Activated CD4-positive, alpha-beta T cell treated with anti-CD3 and anti-CD28 coated beads, Interleukin-2, Interleukin-4, amounts not matched to agents 100 ng/mL and 50 ng/mL, durations not matched to agents 16 hours and 8 hours (primary cell): Measurements from ENCODE around the gene FOXP1.

Source experiments
- DNase-seq: peaks from one replicate; pipeline ENCODE4 v3.0.0-alpha.2; 2020; ENCODE audit warnings: low spot score

The FOXP1 gene

DNA sequence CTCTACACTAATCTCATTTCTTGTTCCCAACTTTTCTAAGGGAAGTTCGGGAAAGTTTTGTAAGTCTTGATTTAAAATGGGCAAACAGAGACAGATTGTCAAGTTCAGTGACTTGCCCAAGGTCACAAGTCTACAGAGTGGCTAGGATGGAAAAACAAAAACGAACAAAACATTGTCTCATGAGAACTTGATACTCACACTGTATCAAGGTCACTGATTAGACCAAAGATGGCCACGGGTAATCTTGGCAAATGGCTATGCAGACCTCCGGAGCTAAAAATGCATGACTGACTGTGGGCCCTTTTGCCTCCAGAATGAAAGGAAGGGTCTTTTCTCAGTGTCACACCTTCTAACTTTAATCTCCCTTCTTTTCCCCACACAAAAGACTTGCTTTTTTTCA, 460.9 kb downstream of the FOXP1 start:
- no peak for DNase-seq

DNA sequence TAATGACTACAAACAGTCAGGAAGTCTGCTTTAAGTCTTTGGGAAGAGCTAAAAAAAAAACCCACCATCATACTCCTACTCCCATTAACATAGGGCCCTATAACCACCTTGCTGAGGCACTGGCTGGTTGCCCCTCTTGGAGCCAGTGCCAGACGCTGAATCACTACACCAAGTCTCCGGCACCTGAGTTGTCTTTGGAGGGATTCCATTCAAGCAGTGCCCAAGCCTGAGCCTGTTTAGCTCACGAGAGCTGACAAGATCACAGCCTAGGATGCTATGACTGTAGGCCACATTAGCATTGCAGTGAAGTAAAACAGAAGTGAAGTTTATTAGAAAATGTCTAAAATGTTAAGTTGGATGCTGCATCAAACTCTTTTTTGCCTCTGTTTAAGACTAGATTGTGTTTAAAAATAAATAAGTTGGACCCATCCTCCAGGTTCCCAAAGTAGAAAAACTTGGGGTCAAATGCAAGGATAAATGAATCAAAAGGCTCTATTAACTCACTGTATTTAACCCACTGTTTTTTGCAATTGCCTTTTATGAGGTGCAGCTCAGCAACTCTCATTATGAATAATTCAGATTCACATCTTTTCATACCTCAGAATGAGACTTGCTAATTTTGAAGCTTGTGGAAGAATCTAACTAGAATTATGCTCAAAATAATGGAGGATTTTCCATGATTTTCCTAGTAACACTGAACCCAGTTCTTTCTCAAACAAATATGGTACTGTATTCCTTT, 461.9 kb downstream of the FOXP1 start:
- no peak for DNase-seq

DNA sequence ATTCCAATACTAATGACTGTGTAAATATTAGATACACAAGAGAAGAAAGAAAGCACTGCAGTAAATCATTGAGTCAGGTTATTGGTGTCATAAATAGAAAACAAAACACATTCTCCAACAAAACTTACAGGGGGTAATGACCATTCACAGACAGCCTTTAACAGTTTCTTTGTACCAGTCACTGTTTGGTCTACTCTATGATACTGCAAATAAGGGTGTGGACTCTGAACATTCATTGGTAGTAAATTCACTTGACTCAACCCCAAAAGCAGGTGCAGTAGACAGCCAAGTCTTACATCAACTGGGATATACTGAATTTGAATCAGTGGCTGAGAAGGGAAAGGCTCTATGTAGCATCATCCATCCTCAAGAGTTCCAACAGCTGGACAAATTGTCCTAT, 463.5 kb downstream of the FOXP1 start:
- no peak for DNase-seq

- DNase-seq = no peak
Measured at GRCh38 chr3:71119171-71119570, 464.4 kb downstream of the FOXP1 start.

DNA sequence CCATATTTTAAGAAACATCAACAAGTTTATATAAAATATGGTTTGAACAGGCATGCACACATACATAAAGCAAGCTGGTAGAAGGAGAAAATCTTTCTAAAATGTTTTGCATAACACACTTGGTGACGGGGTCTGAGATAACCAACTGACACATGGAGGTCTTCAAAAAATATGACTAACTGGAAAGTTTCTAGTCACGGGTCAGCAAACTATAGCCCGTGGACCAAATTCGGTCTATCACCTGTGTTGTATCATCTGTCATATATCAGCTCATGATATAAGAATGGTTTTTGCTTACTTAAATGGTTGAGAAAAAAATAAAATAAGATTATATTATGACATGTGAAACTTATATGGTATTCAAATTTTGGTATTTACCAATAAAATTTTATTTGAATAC, 465.1 kb downstream of the FOXP1 start:
- DNase-seq = no peak

GRCh38 chr3:71117572-71118247, 465.8 kb downstream of the FOXP1 start:
- no peak for DNase-seq

GRCh38 chr3:71114610-71115009, 468.9 kb downstream of the FOXP1 start:
- no peak for DNase-seq

- no peak for DNase-seq
Measured at GRCh38 chr3:71112576-71112975, 471.0 kb downstream of the FOXP1 start.

GRCh38 chr3:71111784-71112440, 471.6 kb downstream of the FOXP1 start:
- no peak for DNase-seq

- DNase-seq = no peak
Measured at GRCh38 chr3:71110385-71111222, 472.9 kb downstream of the FOXP1 start.

- DNase-seq = no peak
Measured at GRCh38 chr3:71109977-71110285, 473.6 kb downstream of the FOXP1 start.

DNA sequence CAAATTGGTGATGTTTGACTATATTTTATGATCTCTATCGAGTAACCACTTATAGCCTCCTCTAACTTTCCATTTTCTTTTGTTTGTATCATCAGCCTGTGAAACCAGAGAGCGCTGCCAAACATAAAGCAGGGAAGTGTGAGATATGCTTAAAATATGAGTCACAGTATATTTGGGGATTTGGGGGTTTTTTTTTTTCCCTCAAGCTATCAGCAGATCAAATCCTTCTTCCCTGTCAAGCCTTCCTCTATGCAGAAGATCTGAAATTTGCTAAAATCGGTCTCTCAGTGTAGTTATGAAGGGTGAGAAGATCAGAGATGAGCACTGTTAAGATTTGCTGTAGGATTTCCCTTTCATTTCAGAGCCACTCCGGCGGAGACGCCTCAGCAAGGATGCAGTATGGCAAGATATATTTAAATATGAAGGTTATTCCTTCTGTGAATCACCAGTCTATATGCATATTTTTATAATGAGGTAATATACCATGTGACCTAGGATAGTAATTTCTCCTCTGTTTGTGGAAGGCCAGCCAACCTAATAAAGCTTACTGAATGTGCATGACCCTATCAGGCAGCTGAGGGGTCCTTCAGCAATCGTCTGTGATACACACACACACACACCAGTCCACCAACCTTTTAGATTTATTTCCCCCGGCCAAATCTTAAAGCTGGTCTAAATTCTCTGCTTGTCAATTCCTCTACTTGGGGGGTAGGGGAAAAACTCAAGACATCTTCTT, 474.1 kb downstream of the FOXP1 start:
- DNase-seq = no peak

DNA sequence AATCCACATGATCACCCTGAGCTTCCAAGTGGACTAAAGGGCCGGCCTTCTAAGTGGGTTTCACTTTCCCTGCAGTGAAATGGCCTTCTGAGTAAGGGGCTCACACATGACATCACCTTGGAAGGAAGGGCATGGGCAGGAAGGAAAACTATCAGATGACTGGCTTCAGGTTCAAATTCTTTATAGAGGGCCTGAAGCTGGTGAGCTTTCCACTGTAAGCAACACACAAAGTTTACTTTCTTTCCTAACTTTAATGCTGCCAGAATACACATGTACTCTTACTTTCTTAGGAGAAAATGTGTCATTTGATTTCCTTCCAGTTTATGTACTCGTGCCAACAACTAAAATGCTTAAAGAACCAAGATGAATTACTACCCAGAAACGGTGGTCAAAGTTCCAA, 475.6 kb downstream of the FOXP1 start:
- DNase-seq = no peak

DNA sequence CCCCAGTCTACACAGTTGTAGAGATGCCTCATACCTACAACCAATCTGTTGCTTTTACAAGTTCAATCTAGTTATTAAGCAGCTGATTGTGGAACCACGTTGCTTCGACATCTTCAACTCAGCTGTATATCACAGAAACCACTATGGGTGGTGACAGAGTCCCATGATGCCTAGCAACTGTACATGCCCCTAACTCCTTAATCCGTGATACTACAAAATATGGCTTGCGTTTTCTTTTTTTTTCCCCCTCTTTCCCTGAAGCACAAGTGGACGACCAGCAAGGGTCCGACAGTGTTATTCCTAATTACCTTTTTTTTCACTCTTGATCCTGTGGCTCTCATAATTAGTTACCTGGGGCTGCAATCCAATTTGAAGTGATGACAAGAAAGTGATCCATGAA, 478.6 kb downstream of the FOXP1 start:
- DNase-seq = no peak

DNA sequence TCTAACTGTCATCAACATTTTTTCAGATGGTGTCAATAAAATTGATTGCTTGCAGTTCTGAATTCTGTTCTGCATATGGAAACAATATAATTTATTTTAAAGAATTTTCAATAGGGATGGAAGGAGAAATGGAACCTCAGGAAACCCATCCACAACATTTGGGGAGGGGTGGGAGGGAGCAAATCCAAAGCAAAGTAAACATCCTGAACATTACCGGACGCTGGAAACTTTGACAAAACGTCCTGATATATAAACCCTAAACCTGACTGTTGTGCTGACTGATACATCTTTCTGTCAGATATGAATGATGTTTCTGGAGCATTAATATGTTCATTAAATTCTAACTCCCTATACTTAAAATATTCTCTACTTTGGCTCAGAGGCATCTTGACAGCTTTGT, 479.0 kb downstream of the FOXP1 start:
- DNase-seq = no peak

DNA sequence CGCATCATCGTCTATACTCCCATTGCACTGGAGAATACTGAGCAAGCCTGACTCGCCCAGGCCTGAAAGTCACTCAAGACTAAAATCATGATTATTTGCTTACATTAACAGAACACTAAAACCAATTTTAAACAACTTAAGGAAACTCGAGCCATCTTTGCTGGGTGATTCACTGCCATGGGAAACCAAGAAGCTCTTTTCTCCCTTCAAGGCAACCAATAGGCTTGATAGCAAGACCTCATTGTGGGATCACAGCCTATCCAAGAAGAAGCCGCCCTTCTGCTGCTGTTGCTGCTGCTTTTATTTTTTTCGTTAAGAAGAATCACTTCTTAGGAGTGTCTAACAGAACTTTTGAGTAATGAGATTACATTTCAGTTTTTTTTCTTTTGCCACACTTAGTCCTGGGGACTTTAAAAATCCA, 479.4 kb downstream of the FOXP1 start:
- no peak for DNase-seq

DNA sequence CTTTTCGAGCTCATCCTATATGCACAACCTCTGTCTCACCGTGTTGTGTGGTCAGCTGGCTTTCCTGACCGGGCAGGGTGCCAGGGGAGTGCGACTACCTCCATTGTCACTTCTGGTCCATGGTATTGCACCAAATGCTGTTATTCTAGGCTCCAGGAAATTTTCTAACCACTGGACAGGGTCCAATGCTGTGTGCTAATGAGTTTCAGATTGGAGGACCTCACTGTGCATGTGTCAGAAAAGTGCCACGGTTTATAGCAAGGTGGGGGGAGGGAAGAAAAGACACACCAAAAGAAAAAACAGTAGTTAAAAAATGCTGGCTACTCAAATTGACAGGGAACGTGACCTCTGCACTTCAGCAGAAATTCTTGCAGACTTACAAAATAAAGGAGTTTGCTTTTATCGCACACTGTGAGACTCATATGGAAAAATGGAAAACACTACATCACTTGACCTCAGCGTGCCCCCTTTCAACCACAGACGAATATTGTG, 480.1 kb downstream of the FOXP1 start:
- no peak for DNase-seq

DNA sequence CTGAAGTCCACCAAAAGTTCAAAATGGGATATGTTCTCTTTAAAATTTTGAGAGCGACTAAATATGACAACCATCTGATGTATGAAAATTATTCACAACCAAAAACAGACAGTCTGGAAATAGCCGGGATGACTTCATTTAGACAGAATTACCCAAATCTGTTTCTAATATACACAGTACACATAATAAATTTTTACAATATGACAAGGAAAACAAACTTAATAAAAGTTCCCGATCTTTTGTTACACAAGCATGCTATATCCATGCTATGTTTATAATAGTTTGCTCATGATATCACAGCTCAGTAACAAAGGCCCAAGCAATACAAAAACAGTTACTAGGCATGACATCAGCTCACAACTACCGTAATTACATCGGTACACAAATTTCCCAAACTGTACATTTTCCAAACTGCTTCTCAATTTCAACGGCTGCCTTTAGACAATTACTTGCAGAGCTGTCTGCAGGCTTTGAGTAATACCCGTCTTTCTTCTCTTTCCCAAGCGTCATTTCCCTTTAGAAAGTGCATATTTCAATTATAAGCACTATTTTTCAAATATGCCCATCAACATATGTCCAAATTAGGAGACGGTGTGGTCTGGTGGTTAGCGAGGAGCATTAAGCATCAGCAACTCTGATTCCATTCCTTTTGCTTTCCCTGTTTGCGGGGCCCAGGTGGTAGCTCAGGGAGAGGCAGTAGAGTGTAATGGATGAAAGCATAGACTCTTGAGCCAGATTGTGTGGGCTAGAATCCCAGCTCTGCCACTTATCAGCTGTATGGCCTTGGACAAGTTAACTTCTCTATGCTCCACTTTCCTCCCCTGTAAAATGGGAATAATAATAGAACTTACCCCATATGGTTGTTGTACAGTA, 481.2 kb downstream of the FOXP1 start:
- DNase-seq = no peak

DNA sequence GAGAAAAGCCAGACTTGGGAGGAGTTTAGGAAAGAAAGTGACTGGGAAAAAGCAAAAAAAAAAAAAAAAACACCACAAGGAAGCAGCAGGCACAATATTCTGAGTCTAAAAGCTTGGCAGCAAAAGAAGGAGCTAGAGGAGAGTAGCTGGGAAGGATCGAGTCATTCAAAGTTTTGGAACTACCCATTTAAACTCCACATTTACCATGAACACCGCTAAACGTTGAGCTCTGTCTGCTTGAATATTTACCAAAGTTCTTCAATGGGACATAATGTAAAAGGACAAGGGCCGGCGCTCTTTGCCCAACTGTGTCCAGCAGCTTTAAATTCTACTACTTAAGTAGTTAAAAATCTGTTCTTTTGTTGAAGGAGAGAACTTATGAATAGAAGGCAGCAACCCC, 481.9 kb downstream of the FOXP1 start:
- no peak for DNase-seq

GRCh38 chr3:71101014-71101413, 482.5 kb downstream of the FOXP1 start:
- no peak for DNase-seq
